Activated naive CD4-positive, alpha-beta T cell treated with anti-CD3 and anti-CD28 coated beads for 36 hours (primary cell): ENCODE measurements around the gene SPSB1. TPM values are rescaled to one million over a fixed set of nuclear protein-coding genes. Genes with fewer than 3 reads are reported as not detected.

ENCODE experiments used
- CTCF ChIA-PET: fragments of 350-600 bp; sonication (Branson Sonifier 250); formaldehyde crosslinking; loops from one replicate; lab custom pipeline; 2021; ENCODE audit warnings: antibody characterized with exemption; lab: Charles Lee
- DNase-seq: peaks from one replicate; pipeline ENCODE4 v3.0.0-alpha.2; 2020
- H3K27ac Mint-ChIP-seq: one replicate; pipeline ENCODE4 v1.8.0; 2021; ENCODE audit warnings: mild to moderate bottlenecking, mixed read lengths
- H3K27me3 Mint-ChIP-seq: one replicate; pipeline ENCODE4 v1.8.0; 2021; ENCODE audit warnings: low read depth, mixed read lengths
- H3K36me3 Mint-ChIP-seq: one replicate; pipeline ENCODE4 v1.8.0; 2021; ENCODE audit warnings: low read depth, mixed read lengths
- H3K4me1 Mint-ChIP-seq: one replicate; pipeline ENCODE4 v1.8.0; 2021; ENCODE audit warnings: low read depth, mixed read lengths
- H3K4me3 Mint-ChIP-seq: one replicate; pipeline ENCODE4 v1.8.0; 2021; ENCODE audit warnings: mild to moderate bottlenecking, moderate library complexity, mixed read lengths
- H3K9me3 Mint-ChIP-seq: one replicate; pipeline ENCODE4 v1.8.0; 2021; ENCODE audit warnings: mixed read lengths
- intact Hi-C: fragments of 100-400 bp; cut with micrococcal nuclease; formaldehyde crosslinking; loops from one replicate; pipeline ENCODE4 v1.15.1; 2023
- total RNA-seq, 2 experiments: library from RNA; stranded (reverse); gene quantifications; one replicate each; pipeline ENCODE4 v1.2.3, GENCODE V29; 2021

Gene SPSB1
- total RNA-seq, 2 experiments from 2014 or later = 4.8 to 5.0 TPM

GRCh38 chr1:9331558-9332346, 39.1 kb downstream of the SPSB1 start:
- H3K4me3 Mint-ChIP-seq = no peak overlapping the region
- no peaks in the 10 kb centered on the region for H3K27me3 Mint-ChIP-seq
- peaks cover 6% of the 10 kb centered on the region for H3K4me1 Mint-ChIP-seq
- CTCF ChIA-PET = no interaction called here
- intact Hi-C loops = no loop called here
- H3K27ac Mint-ChIP-seq = no peak overlapping the region
- no peaks in the 10 kb centered on the region for H3K36me3 Mint-ChIP-seq
- DNase-seq = no peak
- no peaks in the 10 kb centered on the region for H3K9me3 Mint-ChIP-seq

- peaks cover 6% of the 10 kb centered on the region for H3K4me1 Mint-ChIP-seq
- no peaks in the 10 kb centered on the region for H3K36me3 Mint-ChIP-seq
- no peak overlapping the region for H3K4me3 Mint-ChIP-seq
- CTCF ChIA-PET = no interaction called here
- H3K27ac Mint-ChIP-seq = no peak overlapping the region
- H3K27me3 Mint-ChIP-seq = no peaks in the 10 kb centered on the region
- no peak for DNase-seq
- H3K9me3 Mint-ChIP-seq = no peaks in the 10 kb centered on the region
- intact Hi-C loops = no loop called here
These were observed 39.9 kb downstream of the SPSB1 start for GRCh38 chr1:9332513-9333143.

- no peaks in the 10 kb centered on the region for H3K4me1 Mint-ChIP-seq
- no peak overlapping the region for H3K27ac Mint-ChIP-seq
- no peak for DNase-seq
- no peaks in the 10 kb centered on the region for H3K27me3 Mint-ChIP-seq
- H3K4me3 Mint-ChIP-seq = no peak overlapping the region
- intact Hi-C loops = no loop called here
- CTCF ChIA-PET = no interaction called here
- H3K9me3 Mint-ChIP-seq = peaks cover 4% of the 10 kb centered on the region
- no peaks in the 10 kb centered on the region for H3K36me3 Mint-ChIP-seq
These were observed 45.9 kb downstream of the SPSB1 start for GRCh38 chr1:9338397-9339246.

- no peak overlapping the region for H3K27ac Mint-ChIP-seq
- CTCF ChIA-PET = no interaction called here
- H3K4me1 Mint-ChIP-seq = no peaks in the 10 kb centered on the region
These were observed 47.6 kb downstream of the SPSB1 start for GRCh38 chr1:9340172-9340854.

DNA sequence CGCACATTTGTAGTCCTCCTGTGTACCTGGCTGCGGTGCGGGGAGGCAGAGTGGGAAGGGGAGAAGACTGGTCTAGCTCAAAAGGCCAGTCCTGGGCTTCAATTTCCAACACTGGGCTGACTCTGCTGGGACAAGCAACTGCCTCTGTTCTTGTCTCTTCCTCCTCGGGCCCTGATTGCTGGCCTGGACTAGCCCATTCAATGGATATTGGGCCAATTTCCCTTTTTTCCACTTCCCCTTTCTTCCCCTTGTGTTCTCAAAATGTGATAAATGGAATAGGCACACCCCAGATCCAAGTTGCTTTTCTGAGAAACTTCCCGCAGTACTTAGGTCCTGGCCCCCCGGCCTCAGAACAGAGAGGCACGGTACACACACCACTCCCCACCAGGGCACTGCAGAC, 48.2 kb downstream of the SPSB1 start:
- Mint-ChIP-seq H3K9me3 (peaks cover 4% of the 10 kb centered on the region), H3K27ac (no peak overlapping the region), H3K27me3 (no peaks in the 10 kb centered on the region), H3K4me1 (no peaks in the 10 kb centered on the region), H3K36me3 (no peaks in the 10 kb centered on the region), H3K4me3 (no peak overlapping the region)
- CTCF ChIA-PET = no interaction called here
- intact Hi-C loops = no loop called here
- DNase-seq = no peak

More at GRCh38 chr1:9340172-9340854, 47.6 kb downstream of the SPSB1 start:
- Mint-ChIP-seq H3K27me3 (no peaks in the 10 kb centered on the region), H3K9me3 (peaks cover 4% of the 10 kb centered on the region), H3K4me3 (no peak overlapping the region), H3K36me3 (no peaks in the 10 kb centered on the region)
- intact Hi-C loops = no loop called here
- no peak for DNase-seq

DNA sequence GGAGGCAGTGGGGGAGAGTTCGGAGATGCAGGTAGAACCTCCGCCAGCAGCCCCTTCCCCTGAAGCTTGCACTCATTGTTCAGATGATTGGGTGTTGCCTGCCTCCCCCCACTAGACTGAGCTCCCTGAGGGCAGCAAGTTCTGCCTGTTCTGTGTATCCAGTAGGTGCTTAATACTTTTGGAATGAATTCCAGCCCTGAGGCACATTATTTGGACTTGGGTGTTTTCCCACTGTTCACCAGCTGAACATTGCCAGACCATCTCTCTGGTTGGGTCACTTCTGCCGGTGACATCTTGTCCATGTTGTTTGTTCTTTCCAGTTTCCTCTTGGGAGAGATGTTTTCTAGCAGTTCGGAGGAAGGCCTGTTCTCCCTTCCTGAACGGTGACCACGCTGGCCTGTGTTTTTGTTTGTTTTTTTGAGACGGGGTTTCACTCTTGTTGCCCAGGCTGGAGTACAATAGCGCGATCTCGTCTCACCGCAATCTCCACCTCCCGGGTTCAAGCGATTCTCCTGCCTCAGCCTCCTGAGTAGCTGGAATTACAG, 48.7 kb downstream of the SPSB1 start:
- Mint-ChIP-seq H3K9me3 (peaks cover 4% of the 10 kb centered on the region), H3K4me3 (no peak overlapping the region), H3K27me3 (no peaks in the 10 kb centered on the region), H3K27ac (no peak overlapping the region), H3K36me3 (no peaks in the 10 kb centered on the region), H3K4me1 (no peaks in the 10 kb centered on the region)
- CTCF ChIA-PET = no interaction called here
- intact Hi-C loops = no loop called here
- DNase-seq = no peak

- CTCF ChIA-PET = no interaction called here
- Mint-ChIP-seq H3K4me3 (no peak overlapping the region), H3K9me3 (peaks cover 4% of the 10 kb centered on the region), H3K4me1 (no peaks in the 10 kb centered on the region), H3K36me3 (no peaks in the 10 kb centered on the region), H3K27ac (no peak overlapping the region), H3K27me3 (no peaks in the 10 kb centered on the region)
- intact Hi-C loops = no loop called here
- DNase-seq = no peak
These were observed 50.6 kb downstream of the SPSB1 start for GRCh38 chr1:9343269-9343668.

- Mint-ChIP-seq H3K36me3 (no peaks in the 10 kb centered on the region), H3K4me3 (no peak overlapping the region), H3K4me1 (no peaks in the 10 kb centered on the region), H3K9me3 (peaks cover 4% of the 10 kb centered on the region), H3K27me3 (no peaks in the 10 kb centered on the region), H3K27ac (no peak overlapping the region)
- no peak for DNase-seq
- CTCF ChIA-PET = no interaction called here
- intact Hi-C loops = no loop called here
These were observed 51.9 kb downstream of the SPSB1 start for GRCh38 chr1:9344426-9345200.

DNA sequence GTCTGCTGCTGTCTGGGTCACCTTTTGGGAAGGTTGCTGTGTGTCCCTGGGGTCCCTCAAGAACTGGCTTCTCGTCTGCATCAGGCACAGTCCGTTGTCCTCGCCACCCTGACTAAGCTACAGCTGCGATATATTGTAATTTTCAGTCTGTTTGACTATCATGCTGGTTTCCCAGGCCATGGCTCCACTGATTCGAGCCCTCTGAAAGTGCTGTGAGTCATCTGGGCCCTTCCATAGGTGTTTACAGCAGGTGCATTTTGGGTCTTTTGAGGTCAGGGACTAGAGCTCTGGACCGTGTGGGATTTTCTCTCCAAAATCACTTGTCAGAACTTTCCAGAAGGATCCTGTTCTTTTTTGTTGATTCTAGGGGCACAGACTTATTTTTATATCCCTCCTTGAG, 52.8 kb downstream of the SPSB1 start:
- Mint-ChIP-seq H3K27me3 (no peaks in the 10 kb centered on the region), H3K36me3 (no peaks in the 10 kb centered on the region), H3K4me3 (no peak overlapping the region), H3K27ac (no peak overlapping the region), H3K4me1 (no peaks in the 10 kb centered on the region), H3K9me3 (peaks cover 4% of the 10 kb centered on the region)
- intact Hi-C loops = no loop called here
- CTCF ChIA-PET = no interaction called here
- DNase-seq = no peak

DNA sequence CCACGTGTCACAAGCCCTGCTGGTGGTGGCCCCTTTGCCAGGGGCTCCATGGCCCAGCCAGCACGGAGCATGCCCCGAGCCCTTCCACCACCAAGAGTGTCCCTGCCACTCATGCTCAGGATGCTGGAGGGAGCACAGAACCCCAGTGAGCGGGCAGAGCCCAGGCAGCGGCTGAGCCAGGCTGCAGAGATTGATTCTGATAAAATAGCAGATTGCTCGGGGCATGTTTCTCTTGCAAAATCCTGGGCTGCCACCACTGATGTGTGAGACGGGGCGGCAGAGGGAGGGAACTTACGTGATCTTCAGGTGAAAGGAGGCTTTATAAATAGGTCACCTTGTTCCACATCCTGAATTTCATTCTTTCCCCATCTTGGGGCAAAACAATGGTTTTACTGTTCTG, 53.2 kb downstream of the SPSB1 start:
- no peaks in the 10 kb centered on the region for H3K27me3 Mint-ChIP-seq

GRCh38 chr1:9346566-9346965, 53.9 kb downstream of the SPSB1 start:
- DNase-seq = no peak
- Mint-ChIP-seq H3K9me3 (peaks cover 4% of the 10 kb centered on the region), H3K36me3 (no peaks in the 10 kb centered on the region), H3K27me3 (no peaks in the 10 kb centered on the region), H3K27ac (no peak overlapping the region), H3K4me3 (no peak overlapping the region), H3K4me1 (no peaks in the 10 kb centered on the region)
- CTCF ChIA-PET = no interaction called here
- intact Hi-C loops = no loop called here

More for the DNA sequence above, 53.2 kb downstream of the SPSB1 start:
- no peak overlapping the region for H3K27ac Mint-ChIP-seq
- H3K4me1 Mint-ChIP-seq = no peaks in the 10 kb centered on the region
- no peak for DNase-seq
- H3K36me3 Mint-ChIP-seq = no peaks in the 10 kb centered on the region
- no peak overlapping the region for H3K4me3 Mint-ChIP-seq
- intact Hi-C loops = no loop called here
- CTCF ChIA-PET = no interaction called here
- peaks cover 4% of the 10 kb centered on the region for H3K9me3 Mint-ChIP-seq
